Endometrial microvascular endothelial cells (primary cell): ENCODE results near the gene SQSTM1. TPM values are rescaled to one million over a fixed set of nuclear protein-coding genes. Genes with fewer than 3 reads are reported as not detected.

ENCODE experiments used
- in situ Hi-C: cut with HindIII; loops from 2 replicates; pipeline ENCODE4 v1.10.0; 2017; ENCODE audit warnings: low sequenced_read_pairs, low pct_unique_long_range_greater_than_20kb; ENCODE audit errors: inconsistent ontology term
- total RNA-seq: library from RNA; depleted of rRNA; stranded (reverse); fragments of >200 nt; gene quantifications from one replicate; pipeline ENCODE4 v1.2.3, GENCODE V29; 2015; ENCODE audit errors: inconsistent ontology term

SQSTM1 gene
- total RNA-seq, 1 donor from 2014 or later, result 591 TPM

DNA sequence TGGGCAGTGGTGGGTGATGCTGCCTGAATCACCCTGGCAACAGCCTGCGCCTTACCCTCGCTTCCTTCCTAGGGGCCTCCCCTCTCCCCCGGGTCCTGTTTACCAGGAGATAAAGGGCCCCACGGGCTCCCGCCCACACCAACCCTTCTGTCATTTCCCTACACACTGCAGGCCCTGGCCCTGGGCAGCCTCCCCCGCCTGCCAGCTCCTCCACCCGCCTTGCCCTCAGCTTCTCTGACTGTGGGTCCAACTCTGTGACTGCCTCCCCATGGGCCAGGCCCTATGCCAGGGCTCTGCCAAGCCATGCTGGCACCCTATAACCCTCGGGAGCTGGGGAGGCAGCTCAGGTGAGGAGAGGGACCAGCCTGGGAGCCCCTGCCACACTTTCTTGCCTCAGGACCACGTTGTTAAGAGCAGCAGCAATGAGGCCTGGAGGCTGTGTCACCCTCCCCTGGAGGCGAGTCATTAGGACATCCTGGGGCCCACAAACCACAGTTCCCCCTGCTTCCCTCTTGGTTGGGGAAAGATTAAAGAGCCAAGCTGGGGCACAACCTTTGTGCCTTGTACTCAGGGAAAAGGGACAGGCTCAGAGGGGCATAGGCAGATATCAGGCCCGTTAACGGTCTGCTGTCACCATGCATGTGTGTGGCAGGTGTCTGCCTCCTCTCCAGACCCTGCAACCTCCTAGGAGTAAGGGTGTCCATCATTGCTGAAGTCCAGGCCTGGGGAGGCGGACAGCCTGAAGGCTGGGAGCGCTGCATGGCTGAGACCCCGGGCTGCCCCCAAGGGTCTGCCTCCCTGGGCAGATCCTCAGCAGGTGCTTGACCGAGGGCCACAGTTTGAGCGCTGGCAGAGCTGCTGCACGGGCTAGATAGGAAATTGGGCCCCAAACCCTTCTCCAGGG, 16.8 kb upstream of the SQSTM1 start:
- in situ Hi-C loops, result no loop called here

DNA sequence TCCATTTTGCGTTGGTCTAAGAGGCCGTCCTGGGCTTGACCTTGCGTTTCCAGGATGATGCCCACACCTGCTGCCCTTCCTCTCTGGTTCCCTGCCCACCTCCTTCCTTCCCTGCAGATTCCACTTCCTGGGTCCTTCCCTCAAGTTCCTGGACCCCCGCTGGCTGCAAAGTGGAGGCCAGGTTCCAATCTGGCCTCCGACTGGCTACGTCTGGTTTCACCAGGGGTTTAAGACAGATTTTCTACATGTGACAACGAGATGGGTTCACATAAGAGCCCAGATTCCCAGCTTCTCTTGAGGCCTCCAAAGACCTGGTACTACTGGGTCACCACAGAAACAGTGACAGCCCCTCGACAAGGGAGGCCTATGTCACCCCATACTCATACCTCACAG, 16.2 kb upstream of the SQSTM1 start:
- in situ Hi-C loops, result no loop called here

DNA sequence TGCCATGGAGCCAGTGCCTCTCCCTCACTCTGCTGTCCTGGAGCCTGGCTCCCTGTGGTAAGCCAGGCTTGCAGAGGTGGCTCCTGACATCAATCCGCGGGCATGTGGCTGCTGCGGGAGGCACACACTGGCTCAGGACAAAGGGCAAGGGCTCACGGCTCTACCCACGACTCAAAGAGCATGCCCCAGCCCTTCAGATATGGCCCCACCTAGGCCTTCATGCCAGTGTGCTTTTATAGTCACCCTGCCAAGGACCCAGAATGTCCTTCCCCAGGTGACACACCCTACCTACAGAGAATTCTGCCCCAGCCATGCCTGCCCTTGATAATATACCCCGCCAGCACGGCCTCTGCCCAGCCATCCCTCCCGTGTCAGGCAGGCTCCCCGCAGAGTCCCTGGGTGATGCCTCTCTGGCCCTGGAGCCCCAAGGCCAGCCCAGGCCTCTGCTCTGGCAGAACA, 15.6 kb upstream of the SQSTM1 start:
- in situ Hi-C loops, result no loop called here

DNA sequence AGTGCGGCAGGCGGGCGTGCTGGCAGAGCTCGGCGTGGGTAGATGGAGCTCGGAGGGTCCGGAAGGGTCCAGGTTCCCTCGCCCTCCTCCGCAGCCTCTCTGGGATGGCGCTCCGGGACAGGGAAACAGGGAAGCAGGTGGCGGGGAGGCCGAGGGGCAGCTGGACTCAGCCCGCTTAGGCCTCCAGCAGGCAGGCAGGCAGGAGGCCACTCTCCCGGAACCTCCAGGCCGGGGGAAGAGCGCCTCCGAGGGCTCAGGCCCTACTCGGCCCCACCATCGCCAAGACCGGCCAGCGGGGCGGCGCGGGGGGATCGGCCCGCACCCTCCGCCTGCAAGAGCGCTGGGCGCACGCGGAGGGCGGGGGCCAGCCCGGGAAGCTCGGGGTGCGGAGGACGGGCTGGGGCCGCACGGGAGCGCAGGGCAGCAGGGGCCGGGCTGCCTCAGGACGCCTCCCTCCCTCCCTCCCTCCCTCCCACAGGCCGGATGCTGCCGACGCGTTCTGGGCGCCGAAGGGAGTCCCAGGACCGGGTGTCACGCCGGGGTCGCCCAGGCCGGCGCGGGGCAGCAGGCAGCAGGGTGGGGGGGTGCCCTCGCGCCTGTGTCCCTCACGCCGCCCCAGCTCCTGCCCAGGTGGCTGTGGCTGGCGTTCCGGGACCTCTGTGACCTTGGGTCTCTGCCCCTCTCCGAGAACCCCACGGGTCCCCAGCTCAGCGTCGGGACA, 15.0 kb upstream of the SQSTM1 start:
- in situ Hi-C loops, result no loop called here

DNA sequence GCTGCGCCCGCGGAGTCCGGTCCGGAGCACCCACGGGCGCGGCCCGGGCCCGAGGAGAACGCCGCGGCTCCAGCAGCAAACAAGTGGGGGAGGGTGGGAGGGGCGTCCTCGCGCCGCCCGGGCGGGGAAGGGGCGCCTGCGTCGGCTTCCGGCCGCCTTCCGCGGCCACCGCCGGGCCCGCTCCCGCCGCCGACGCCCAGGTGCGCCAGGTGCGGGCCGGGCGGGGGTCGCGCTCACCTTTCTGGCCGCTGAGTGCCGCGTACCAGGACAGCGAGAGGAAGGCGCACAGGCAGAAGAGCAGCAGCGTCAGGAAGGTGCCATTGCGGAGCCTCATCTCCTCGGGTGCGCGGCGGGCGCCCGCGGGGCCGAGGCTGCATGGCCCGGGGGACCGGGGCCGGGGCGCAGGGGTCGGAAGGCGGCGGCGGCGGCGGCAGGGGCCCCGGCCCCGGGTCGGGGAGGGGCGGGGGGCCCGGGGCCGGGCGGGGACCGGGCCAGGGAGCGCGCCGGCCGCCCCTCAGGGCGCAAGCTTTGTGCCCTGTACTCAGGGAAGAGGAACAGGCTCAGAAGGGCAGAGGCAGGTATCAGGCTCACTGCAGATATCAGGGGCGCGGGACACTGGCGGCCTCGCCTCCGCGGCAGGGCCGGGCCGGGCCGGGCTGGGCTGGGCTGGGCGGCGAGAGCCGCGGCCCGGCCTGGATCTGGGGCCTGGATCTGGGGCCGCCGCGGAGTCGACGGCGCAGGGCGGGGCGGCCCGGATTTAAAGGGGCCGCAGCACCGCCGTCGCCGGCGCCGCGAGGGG, 14.3 kb upstream of the SQSTM1 start, which contains the start of gene MGAT4B:
MGAT4B (minus strand) TSS at position 617 of the 799 bp plus-strand sequence; CDS start at position 334, 283 bp downstream.
- in situ Hi-C loops, result no loop called here

DNA sequence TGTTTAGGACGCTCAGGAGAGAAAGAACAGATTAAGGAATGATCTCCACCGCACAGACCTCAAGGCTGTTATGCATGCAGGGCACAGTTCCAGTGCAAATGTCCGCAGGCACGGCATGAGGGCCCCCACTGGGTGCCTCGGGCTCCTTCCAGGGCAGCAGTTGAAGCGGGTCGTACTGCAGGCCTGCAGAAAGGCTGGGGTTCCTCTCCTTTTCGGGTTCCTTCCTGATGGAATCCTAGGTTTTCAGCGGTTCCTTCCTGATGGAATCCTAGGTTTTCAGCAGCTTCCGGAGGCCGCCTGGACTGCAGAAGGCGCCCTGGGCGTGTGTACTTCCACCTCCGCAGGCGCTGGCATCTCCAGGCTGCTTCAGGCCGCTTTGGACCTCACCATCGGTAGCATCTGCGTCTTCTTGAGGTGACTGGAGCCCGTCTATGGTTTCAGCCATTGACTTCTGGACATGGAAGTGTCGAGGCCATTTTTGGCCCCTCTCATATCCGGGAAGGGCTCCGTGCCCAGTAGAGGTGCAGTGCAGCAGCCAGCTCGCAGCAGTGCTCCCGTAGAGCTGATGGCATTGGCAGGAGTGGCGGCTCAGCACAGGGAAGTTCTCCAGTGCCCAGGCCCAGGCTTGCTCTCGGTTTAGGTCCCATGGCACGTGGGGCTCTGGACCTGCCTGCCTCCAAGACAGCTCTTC, 8.4 kb upstream of the SQSTM1 start:
- in situ Hi-C loops, result no loop called here

DNA sequence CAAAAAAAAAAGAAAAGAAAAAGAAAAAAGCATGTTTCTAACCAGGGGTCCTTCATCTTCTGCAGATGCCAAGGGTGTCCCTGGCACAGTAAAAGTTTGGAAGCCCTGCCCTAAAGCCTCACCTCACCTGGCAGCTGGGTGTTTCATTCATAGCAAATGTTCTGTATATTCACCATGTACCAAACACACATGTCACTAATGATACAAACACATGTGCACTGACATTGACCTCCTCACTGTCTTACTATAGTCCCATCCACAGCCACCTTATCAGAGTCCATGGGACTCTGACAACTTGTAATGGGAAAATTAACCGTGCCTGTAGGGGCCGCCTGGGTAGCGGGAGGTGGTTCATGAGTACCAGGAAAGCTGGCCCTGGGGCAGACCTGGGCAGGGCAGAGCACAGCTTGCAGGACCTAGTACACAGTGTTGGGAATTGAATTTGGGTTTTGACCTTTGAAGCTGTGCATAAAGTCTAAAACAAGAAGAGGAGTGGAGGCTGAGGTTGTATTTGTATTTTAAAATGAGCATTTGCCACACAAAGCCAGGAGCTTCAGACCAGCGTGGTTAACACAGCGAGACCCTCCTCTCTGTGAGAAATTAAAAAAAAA, 7.6 kb upstream of the SQSTM1 start:
- in situ Hi-C loops, result no loop called here

DNA sequence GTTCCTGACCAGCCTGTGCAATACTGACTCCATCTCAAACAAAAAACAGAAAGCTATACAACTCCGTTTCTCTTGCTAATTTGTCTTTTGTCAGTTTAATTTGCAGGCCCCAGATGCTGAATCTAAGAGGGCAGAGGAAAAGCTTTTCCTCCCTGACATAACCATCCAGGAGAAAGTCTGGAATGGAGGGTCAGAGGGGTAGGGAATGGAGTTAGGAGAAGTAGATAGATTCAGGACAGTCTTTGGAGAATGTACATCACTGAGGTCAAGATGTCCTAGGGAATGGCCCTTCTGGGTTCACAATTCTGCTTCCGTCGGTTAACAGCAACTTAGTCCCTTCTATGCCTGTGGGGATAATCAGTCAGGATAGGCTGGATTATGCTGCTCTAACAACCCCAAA, 6.6 kb upstream of the SQSTM1 start:
- in situ Hi-C loops, result no loop called here

DNA sequence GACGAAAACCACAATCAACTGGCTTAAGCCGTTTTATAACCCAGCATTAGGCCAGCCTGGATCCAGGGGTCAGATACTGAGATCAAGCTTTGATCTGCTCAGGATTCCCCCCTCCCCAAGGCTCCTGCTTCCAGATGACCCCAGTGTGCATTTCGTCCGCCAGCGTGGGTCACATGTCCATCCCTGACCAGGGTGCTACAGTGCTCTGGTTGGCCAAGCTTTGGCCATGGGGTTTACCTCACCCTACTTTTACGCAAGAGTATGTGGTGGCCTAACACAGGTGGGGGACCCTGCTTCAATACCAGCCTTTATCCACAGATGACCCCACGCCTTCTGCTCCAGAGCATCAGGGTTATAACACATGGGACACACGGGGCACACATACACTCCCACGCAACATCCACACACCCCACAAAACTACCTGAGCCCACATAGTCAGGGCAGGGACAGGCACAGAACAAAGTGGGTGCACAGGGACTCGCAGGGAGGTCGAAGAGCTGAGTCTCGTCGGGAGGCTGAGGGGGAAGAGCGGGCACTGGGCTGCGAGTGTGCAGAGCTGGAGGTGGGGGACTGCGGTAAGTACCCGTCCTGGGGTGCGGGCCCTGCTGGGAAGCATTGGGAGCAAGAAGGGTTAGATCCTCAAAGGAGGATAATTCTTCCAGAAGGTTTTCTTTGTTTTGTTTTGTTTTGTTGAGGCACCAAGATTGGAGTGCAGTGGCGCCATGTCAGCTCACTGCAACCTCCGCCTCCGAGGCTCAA, 5.0 kb upstream of the SQSTM1 start:
- in situ Hi-C loops, result no loop called here

DNA sequence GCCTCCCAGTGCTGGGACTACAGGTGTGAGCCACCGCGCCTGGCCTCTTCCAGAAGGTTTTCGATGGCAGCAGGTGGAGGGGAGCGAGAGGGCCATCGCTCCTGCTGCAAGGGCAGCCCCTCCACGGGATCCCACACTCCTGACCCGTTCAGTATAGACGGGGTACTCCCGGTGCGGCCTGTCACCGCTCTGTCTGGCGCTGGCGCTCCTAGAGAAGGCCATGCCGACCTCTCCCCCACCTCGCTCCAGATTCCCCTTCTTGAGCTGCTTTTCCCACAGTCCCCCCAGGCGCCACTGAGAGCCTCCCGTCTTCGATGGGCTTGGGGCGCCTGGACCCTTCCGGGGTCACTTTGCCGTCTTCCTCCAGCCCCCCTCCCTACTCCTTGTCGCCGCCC, 4.3 kb upstream of the SQSTM1 start:
- in situ Hi-C loops, result no loop called here

DNA sequence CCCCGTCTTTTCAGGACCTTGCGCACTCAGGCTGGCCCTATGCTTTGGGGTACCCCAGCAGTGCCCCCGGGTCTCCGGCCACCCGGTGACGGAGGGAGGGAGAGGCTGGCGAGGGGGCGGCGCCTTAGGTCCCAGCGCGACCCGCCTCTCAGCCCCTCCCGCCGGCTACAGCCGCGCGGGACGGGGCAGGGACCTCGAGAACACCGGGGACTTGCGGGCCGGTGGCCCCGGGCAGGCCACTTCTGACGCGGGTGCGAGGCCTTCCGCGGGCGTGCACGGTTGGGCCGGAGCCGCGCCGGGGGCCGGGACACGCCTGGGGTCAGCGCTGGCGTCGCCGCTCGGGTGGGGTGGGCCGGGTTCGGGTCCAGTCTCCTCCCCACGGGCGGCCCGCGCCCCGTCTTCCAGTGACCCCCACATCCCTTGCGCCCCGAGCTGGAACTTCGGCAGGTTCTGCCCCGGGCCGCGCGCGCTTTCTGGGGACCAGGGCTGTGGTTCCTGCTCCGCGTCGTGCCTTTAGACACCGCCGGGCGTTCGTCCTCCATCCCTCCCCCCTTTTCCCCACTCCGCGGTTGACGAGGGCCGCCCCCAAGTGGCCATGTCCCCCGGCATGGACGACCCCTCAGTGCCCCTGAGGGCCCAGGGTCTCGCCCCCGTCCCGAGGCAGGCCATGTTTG, 3.8 kb upstream of the SQSTM1 start:
- in situ Hi-C loops, result no loop called here

DNA sequence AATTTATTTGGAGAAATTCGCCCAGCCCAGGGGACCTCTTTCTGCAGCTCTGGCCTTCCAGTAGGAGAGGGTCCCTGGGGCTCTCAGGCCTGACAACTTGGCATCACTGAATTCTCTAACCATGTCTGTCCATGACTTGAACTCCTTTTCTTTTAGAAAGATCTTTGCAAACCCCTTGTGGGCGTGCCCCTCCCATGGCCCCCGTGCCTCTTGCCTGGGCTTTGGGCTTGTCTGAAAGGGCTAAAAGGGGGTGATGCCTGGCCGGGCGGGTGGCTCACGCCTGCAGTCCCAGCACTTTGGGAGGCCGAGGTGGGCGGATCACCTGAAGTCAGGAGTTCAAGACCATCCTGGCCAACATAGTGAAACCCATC, 3.2 kb upstream of the SQSTM1 start:
- in situ Hi-C loops, result no loop called here

DNA sequence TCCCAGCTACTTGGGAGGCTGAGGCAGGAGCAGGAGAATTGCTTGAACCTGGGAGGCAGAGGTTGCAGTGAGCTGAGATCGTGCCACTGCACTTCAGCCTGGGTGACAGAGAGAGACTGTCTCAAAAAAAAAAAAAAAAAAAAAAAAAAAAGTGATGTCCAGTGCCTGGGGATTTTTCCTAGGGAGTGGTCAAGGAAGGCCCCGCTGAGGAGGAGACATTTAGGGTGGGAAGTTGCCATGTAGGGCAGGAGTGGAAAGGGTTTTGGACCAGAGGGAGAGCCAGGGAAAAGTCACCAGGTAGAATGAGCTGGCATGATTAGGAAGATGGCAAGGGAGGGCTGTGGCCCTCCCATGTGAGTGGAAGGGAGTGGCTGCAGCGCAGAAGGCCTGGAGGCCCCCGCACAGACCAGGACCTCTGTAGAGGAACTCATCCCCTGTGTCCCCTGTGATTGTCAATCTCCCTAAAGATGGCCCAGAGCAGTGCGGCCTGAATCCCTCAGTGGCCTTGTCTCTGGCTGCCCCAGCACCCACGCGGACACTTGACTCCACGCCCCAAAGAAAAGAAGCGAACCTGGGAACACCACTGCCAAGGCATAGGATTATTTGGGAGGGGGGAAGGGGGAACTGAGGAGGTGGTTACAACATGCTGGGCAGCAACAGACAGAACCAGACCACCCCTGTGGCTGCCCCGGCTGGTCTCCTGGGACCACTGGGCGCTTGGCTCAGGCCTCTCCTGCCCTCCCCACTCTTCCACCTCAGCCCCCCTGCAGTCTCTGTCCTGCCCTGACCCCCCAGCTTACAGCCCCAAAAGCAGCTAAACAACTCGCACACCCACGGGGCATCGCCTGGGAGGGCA, 2.6 kb upstream of the SQSTM1 start:
- in situ Hi-C loops, result no loop called here

DNA sequence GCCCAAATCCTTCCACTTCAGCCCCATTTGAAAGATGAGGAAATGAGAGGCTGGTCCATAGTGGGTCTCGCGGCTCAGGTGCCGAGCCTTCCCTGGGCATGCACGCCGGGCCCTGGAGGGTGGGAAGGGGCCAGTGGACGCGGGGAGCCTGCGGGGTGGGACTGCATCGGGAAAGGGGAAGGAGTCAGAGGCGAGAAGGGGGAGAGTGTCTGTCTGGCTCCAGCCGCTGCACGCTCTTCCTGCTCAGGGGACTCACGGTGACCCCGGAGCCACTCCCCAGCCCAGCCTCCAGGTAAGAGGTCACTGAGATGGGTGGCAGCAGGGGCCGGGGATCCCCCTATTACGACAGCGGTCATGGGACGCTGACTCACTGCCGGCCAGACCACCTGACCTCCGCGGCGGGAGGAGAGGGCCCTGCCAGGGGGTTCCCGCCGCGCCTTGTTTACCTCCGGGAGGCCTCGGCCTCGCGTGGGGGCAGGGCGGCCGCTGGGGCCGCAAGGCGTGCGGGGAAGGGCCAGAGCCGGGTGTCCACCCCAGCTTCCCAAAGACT, 1.9 kb upstream of the SQSTM1 start:
- in situ Hi-C loops, result no loop called here

DNA sequence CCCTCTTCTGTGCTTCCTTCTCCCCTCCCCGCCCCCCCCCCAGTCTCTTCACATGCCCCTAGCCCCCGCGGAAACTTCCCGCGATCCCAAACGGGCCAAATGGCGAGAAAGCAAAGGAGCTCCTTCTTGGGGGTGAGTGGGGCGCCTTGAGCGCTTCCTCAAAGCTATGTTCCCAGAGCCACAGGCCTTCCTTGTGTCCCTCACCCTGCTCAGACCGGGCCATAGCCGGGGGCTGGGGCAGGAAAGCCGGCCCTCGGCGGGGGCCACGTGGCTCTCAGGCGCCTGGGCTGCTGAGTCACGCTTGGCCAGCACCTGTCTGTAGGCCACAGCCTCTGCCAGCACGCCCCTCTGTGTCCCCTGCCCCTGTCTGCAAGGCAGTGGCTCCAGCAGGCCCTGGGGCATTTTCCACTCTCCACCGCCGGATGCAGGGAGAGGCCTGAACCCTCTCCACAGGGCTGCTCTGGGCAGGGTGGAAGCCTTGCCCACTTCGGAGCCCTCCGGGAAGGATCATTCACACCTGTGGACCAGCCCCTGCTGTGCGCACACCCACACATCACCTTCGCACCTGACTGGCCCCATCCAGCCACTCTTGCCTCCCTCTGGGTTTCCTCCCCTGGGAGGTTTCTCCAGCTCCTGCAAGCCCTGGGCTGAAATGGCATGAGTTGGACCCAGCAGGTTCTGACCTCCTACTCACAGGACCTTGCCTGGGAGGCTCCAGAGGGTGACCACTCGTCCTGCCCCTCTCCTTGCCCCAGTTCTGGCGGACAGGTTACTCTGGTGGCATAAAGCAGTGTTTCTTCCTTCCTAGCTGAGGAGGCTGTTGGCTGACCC, 1.2 kb upstream of the SQSTM1 start:
- in situ Hi-C loops, result no loop called here
